Mesothelial cell of epicardium (in vitro differentiated cells): ENCODE data around the gene CRISPLD2. TPM values are rescaled to one million over a fixed set of nuclear protein-coding genes. Genes with fewer than 3 reads are reported as not detected.
A peak's percentile ranks its signal among the peaks of the same experiment; 100 is the strongest.

Experiments used
- DNase-seq, 2 experiments: peaks; one replicate each; pipeline ENCODE4 v3.0.0; 2021; ENCODE audit warnings: low spot score in 2 of 2; ENCODE audit not compliant: unreplicated experiment in 2 of 2
- H3K27ac Mint-ChIP-seq: 2 replicates; pipeline ENCODE4 v1.8.0; 2021; ENCODE audit warnings: mixed read lengths
- H3K27me3 Mint-ChIP-seq: 2 replicates; pipeline ENCODE4 v1.8.0; 2021; ENCODE audit warnings: low read depth, mixed read lengths
- H3K36me3 Mint-ChIP-seq: 2 replicates; pipeline ENCODE4 v1.8.0; 2021; ENCODE audit warnings: mixed read lengths
- H3K4me1 Mint-ChIP-seq: 2 replicates; pipeline ENCODE4 v1.8.0; 2021; ENCODE audit warnings: mixed read lengths
- H3K4me3 Mint-ChIP-seq: 2 replicates; pipeline ENCODE4 v1.8.0; 2021; ENCODE audit warnings: mild to moderate bottlenecking, moderate library complexity, mixed read lengths
- H3K9me3 Mint-ChIP-seq: 2 replicates; pipeline ENCODE4 v1.8.0; 2021; ENCODE audit warnings: mixed read lengths
- total RNA-seq: library from RNA; stranded (reverse); gene quantifications from 3 replicates; pipeline ENCODE4 v1.2.1, GENCODE V29; 2021
- TF ChIP-seq, protein P1 (sequence below): fragments of 200-600 bp; sonication (generic); IDR thresholded peaks from one replicate; pipeline ENCODE4 v1.5.0; 2021; ENCODE audit warnings: antibody characterized with exemption; ENCODE audit not compliant: unreplicated experiment

The CRISPLD2 gene
- total RNA-seq, 1 donor from 2014 or later, result 80.1 TPM

DNA sequence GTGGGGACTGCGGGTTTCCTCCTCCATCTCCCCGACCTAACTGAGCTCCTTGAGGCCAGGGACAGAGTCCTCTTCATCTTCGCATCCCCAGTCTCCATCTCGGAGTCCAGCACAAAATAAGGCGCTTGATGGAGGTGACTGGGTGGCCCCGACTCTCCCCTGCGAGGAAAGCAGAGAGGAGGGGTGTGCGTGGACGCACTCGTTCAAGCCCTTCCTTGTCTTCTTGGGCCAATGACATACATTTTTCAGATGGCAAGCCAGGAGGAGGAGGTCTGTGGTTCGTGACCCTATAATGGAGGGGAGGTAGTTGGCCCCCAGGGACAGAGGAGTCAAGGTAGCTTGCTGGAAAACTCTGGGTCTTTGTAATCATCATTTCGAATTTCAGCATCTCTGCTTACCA lies 17.2 kb downstream of the CRISPLD2 start:
- Mint-ChIP-seq H3K4me1 (peaks cover 36% of the 10 kb centered on the region), H3K36me3 (no peaks in the 10 kb centered on the region), H3K27ac (no peak overlapping the region), H3K9me3 (no peaks in the 10 kb centered on the region), H3K27me3 (no peaks in the 10 kb centered on the region), H3K4me3 (no peak overlapping the region)
- DNase-seq, result no peak
- TF ChIP-seq, protein P1, sequence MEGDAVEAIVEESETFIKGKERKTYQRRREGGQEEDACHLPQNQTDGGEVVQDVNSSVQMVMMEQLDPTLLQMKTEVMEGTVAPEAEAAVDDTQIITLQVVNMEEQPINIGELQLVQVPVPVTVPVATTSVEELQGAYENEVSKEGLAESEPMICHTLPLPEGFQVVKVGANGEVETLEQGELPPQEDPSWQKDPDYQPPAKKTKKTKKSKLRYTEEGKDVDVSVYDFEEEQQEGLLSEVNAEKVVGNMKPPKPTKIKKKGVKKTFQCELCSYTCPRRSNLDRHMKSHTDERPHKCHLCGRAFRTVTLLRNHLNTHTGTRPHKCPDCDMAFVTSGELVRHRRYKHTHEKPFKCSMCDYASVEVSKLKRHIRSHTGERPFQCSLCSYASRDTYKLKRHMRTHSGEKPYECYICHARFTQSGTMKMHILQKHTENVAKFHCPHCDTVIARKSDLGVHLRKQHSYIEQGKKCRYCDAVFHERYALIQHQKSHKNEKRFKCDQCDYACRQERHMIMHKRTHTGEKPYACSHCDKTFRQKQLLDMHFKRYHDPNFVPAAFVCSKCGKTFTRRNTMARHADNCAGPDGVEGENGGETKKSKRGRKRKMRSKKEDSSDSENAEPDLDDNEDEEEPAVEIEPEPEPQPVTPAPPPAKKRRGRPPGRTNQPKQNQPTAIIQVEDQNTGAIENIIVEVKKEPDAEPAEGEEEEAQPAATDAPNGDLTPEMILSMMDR, result no peak

DNA sequence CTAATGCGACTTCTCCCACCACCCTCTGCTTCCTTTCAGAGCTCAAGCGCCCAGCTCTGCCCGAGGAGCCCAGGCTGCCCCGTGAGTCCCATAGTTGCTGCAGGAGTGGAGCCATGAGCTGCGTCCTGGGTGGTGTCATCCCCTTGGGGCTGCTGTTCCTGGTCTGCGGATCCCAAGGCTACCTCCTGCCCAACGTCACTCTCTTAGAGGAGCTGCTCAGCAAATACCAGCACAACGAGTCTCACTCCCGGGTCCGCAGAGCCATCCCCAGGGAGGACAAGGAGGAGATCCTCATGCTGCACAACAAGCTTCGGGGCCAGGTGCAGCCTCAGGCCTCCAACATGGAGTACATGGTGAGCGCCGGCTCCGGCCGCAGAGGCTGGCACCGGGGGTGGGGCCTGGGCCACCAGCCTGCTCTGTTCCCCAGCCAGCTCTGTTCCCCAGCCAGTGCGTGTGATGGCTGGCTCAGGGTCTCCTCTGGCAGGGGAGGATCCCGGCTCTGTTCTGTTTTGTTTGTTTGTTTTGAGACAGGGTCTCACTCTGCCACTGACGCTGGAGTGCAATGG lies 18.7 kb downstream of the CRISPLD2 start:
- H3K27ac Mint-ChIP-seq, result no peak overlapping the region
- H3K4me3 Mint-ChIP-seq, result no peak overlapping the region
- H3K4me1 Mint-ChIP-seq, result peaks cover 40% of the 10 kb centered on the region
- TF ChIP-seq, protein P1, result no peak
- H3K9me3 Mint-ChIP-seq, result no peaks in the 10 kb centered on the region
- DNase-seq, result no peak
- H3K27me3 Mint-ChIP-seq, result no peaks in the 10 kb centered on the region
- H3K36me3 Mint-ChIP-seq, result no peaks in the 10 kb centered on the region

DNA sequence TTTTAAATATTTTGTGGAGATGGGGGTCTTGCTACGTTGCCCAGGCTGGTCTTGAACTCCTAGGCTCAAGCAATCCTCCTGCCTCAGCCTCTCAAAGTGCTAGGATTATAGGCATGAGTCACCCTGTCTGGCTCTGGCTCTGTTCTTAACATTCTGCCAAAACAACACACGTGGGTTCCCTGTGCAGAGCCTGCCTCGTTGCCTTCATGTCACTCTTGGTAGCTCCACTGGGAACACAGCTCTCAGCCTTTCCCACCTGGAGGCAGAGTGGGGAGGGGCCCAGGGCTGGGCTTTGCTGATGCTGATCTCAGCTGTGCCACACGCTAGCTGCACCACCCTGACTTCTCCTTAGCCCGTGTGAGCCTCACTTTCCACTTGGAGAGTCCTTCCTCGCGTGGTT lies 19.3 kb downstream of the CRISPLD2 start:
- H3K9me3 Mint-ChIP-seq, result no peaks in the 10 kb centered on the region
- H3K27ac Mint-ChIP-seq, result no peak overlapping the region
- no peaks in the 10 kb centered on the region for H3K36me3 Mint-ChIP-seq
- H3K4me3 Mint-ChIP-seq, result no peak overlapping the region
- no peaks in the 10 kb centered on the region for H3K27me3 Mint-ChIP-seq
- H3K4me1 Mint-ChIP-seq, result peaks cover 43% of the 10 kb centered on the region
- DNase-seq, result no peak
- TF ChIP-seq, protein P1, result no peak

DNA sequence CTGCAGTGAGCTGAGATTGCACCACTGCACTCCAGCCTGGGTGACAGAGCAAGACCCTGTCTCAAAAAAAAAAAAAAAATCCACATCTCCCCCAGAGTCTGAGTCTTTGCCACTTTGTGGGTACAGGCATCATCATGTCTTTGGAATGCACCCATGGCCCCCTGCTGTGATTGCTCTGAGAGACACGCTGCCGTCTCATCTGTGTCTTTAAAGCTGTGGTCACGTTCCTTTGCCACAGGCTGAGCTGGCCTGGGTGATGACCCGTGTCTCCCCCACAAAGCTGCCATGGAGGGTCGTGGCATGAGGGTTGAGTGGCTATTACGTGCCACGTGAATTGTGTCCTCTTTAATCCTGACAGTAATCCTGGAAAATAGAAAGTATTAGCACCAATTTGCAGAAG lies 20.2 kb downstream of the CRISPLD2 start:
- DNase-seq, result no peak
- Mint-ChIP-seq H3K9me3 (no peaks in the 10 kb centered on the region), H3K27me3 (no peaks in the 10 kb centered on the region), H3K4me3 (no peak overlapping the region), H3K36me3 (no peaks in the 10 kb centered on the region), H3K4me1 (peaks cover 44% of the 10 kb centered on the region), H3K27ac (no peak overlapping the region)
- TF ChIP-seq, protein P1, result no peak

DNA sequence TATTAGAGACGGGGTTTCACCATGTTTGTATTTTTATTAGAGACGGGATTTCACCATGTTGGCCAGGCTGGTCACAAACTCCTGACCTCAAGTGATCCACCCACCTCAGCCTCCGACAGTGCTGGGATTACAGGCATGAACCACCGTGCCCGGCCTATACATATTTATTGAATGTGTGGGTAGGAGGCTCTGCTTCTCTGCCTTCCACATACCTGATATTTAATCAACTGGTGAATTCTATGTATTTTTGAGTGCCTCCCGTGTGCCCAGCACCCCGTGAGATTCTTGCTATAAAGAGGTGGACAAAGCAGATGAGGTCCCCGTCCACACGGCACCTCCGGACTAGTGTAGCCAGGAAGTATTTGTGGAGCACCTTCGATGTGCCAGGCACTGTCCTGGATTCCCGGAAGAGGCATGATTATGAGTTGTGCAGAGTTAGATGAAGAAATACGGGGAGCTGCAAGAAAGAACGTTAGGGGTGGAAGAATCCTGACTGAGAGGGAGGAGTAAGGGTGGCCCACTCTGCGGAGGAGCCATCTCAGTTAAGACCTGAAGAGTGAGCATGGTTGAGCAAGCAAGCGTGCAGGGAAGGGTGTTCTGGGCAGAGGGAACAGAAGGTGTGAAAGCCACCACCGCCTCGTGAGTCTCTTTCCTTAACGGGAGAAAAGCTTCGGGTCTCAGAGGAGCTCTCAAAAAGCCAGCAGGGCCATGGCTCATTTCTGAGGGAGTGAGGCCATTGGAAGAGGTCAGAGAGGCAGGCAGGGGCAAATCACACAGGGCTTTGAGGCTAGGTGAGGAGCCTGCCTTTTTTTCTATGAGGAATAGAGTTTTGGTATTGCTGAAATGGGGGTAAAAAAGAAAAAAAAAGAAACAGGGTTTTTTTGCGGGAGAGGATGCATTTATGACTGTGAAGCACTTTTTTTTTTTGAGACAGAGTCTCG lies 21.2 kb downstream of the CRISPLD2 start:
- Mint-ChIP-seq H3K27me3 (no peaks in the 10 kb centered on the region), H3K4me3 (peak overlapping the region; percentile 64), H3K27ac (peak overlapping the region; percentile 74)

More for the DNA sequence above, 21.2 kb downstream of the CRISPLD2 start:
- TF ChIP-seq, protein P1, result no peak
- no peaks in the 10 kb centered on the region for H3K9me3 Mint-ChIP-seq
- no peaks in the 10 kb centered on the region for H3K36me3 Mint-ChIP-seq
- H3K4me1 Mint-ChIP-seq, result peaks cover 40% of the 10 kb centered on the region
- no peak for DNase-seq
